Thymus (tissue), 11 donors: ENCODE results near the gene ALX3. TPM values are rescaled to one million over a fixed set of nuclear protein-coding genes. Genes with fewer than 3 reads are reported as not detected.
A peak's percentile ranks its signal among the peaks of the same experiment; 100 is the strongest.
"Not testable (repeated sequence)": the region's sequence is repeated elsewhere in the genome, so short reads cannot be mapped to it uniquely, and the experiment has no call there.

Experiments
- DNase-seq, 9 donors: peaks; one replicate each; pipeline ENCODE4 v3.0.0-alpha.2; 2013; ENCODE audit warnings: low spot score in 9 of 9, low read depth in 6 of 9, missing footprints in 1 of 9
- H3K27ac ChIP-seq, 2 donors: one replicate each; pipeline ENCODE4 v1.5.1; 2013; ENCODE audit warnings: control low read depth in 1 of 2, low read depth in 1 of 2, low read length in 1 of 2, mild to moderate bottlenecking in 1 of 2, moderate library complexity in 1 of 2
- H3K27me3 ChIP-seq, 2 donors: one replicate each; pipeline ENCODE4 v1.5.1; 2013; ENCODE audit warnings: low read length in 1 of 2; ENCODE audit not compliant: control insufficient read depth in 2 of 2, insufficient read depth in 1 of 2
- H3K36me3 ChIP-seq, 2 donors: one replicate each; pipeline ENCODE4 v1.5.1; 2013; ENCODE audit warnings: low read length in 1 of 2, mild to moderate bottlenecking in 1 of 2, moderate library complexity in 1 of 2; ENCODE audit not compliant: control insufficient read depth in 2 of 2, insufficient read depth in 2 of 2
- H3K4me1 ChIP-seq, 2 donors: one replicate each; pipeline ENCODE4 v1.5.1; 2013; ENCODE audit warnings: low read length in 2 of 2; ENCODE audit not compliant: control insufficient read depth in 2 of 2, insufficient read depth in 2 of 2
- H3K4me3 ChIP-seq, 2 donors: one replicate each; pipeline ENCODE4 v1.5.1; 2013; ENCODE audit warnings: low read length in 2 of 2, control low read depth in 1 of 2, mild to moderate bottlenecking in 1 of 2
- H3K9me3 ChIP-seq, 2 donors: one replicate each; pipeline ENCODE4 v1.5.1; 2013; ENCODE audit warnings: low read length in 1 of 2, mild to moderate bottlenecking in 1 of 2; ENCODE audit not compliant: control insufficient read depth in 2 of 2, insufficient read depth in 1 of 2
- WGBS: extraction: QIAGEN DNeasy Blood & Tissue Kit; methylation state at CpG from one replicate; pipeline ENCODE4 v1.1.7; 2013; 5-methylcytosine and 5-hydroxymethylcytosine counted together
- polyA plus RNA-seq: library from polyadenylated mRNA; stranded (reverse); fragments of 200-250 nt; gene quantifications from one replicate; pipeline ENCODE4 v1.2.3, GENCODE V29; 2013
- total RNA-seq: library from RNA; stranded (reverse); fragments of 120-200 nt; gene quantifications from one replicate; pipeline ENCODE4 v1.2.4, GENCODE V29; 2013
- donor health status: healthy.

Gene ALX3
- total and polyA plus RNA-seq, 2 donors, result 0.14 to 0.16 TPM

- H3K4me3 ChIP-seq, H3K36me3 ChIP-seq, H3K27ac ChIP-seq, DNase-seq, H3K27me3 ChIP-seq, H3K9me3 ChIP-seq: not testable (repeated sequence)
- 95% methylated on average over 4 of the region's 4 CpGs for WGBS
- peaks cover 7 to 16% of the 10 kb centered on the region in 2 donors for H3K4me1 ChIP-seq
These were observed 39.8 kb downstream of the ALX3 start for GRCh38 chr1:110030687-110031086.

- H3K36me3 ChIP-seq, result peaks cover 25 to 41% of the 10 kb centered on the region in 2 donors
- WGBS, result 98% methylated on average over 4 of the region's 4 CpGs
- no peaks in the 10 kb centered on the region for H3K9me3 ChIP-seq
- H3K4me3 ChIP-seq, result no peak overlapping the region
- no peak for DNase-seq
- H3K4me1 ChIP-seq, result no peaks in the 10 kb centered on the region
- H3K27ac ChIP-seq, result no peak overlapping the region
- no peaks in the 10 kb centered on the region for H3K27me3 ChIP-seq
These were observed 45.9 kb downstream of the ALX3 start for GRCh38 chr1:110024613-110025012.

- H3K27me3 ChIP-seq, result no peaks in the 10 kb centered on the region
- 99% methylated on average over 3 of the region's 3 CpGs for WGBS
- peaks cover 52 to 73% of the 10 kb centered on the region in 2 donors for H3K36me3 ChIP-seq
- H3K4me3 ChIP-seq, result no peak overlapping the region
- no peak overlapping the region for H3K27ac ChIP-seq
- no peaks in the 10 kb centered on the region for H3K9me3 ChIP-seq
- DNase-seq, result no peak
- H3K4me1 ChIP-seq, result no peaks in the 10 kb centered on the region
These were observed 49.2 kb downstream of the ALX3 start for GRCh38 chr1:110021285-110021684.

- H3K4me1 ChIP-seq, result no peaks in the 10 kb centered on the region
- H3K36me3 ChIP-seq, result peaks cover 61 to 87% of the 10 kb centered on the region in 2 donors
- no peaks in the 10 kb centered on the region for H3K9me3 ChIP-seq
- H3K4me3 ChIP-seq, result no peak overlapping the region
- no peak for DNase-seq
- no peaks in the 10 kb centered on the region for H3K27me3 ChIP-seq
- WGBS, result 97% methylated on average over 1 of the region's 1 CpG
- no peak overlapping the region for H3K27ac ChIP-seq
These were observed 50.7 kb downstream of the ALX3 start for GRCh38 chr1:110019770-110020169.

GRCh38 chr1:110018396-110018795 is 52.1 kb downstream of the ALX3 start:
- WGBS, result 98% methylated on average over 9 of the region's 9 CpGs
- Histone ChIP-seq H3K27ac (no peak overlapping the region), H3K4me3 (no peak overlapping the region), H3K9me3 (no peaks in the 10 kb centered on the region), H3K36me3 (peaks cover 64 to 88% of the 10 kb centered on the region in 2 donors), H3K4me1 (no peaks in the 10 kb centered on the region), H3K27me3 (no peaks in the 10 kb centered on the region)
- DNase-seq, result no peak

GRCh38 chr1:110017792-110018191 is 52.7 kb downstream of the ALX3 start:
- H3K4me3 ChIP-seq, result no peak overlapping the region
- DNase-seq, result no peak
- no peak overlapping the region for H3K27ac ChIP-seq
- peaks cover 60 to 88% of the 10 kb centered on the region in 2 donors for H3K36me3 ChIP-seq
- no peaks in the 10 kb centered on the region for H3K4me1 ChIP-seq
- H3K27me3 ChIP-seq, result no peaks in the 10 kb centered on the region
- 97% methylated on average over 3 of the region's 3 CpGs for WGBS
- no peaks in the 10 kb centered on the region for H3K9me3 ChIP-seq

GRCh38 chr1:110012100-110012780 is 58.2 kb downstream of the ALX3 start:
- H3K27ac ChIP-seq, result no peak overlapping the region
- no peaks in the 10 kb centered on the region for H3K4me1 ChIP-seq
- peaks cover 36 to 72% of the 10 kb centered on the region in 2 donors for H3K36me3 ChIP-seq
- 97% methylated on average over 6 of the region's 6 CpGs for WGBS
- no peak for DNase-seq
- H3K27me3 ChIP-seq, result no peaks in the 10 kb centered on the region
- no peak overlapping the region for H3K4me3 ChIP-seq
- H3K9me3 ChIP-seq, result no peaks in the 10 kb centered on the region

- H3K4me3 ChIP-seq, result no peak overlapping the region
- no peaks in the 10 kb centered on the region for H3K27me3 ChIP-seq
- peaks cover 35 to 67% of the 10 kb centered on the region in 2 donors for H3K36me3 ChIP-seq
- DNase-seq, result peak in 7 of 9 donors; percentile 6 to 66 (median 25)
- no peaks in the 10 kb centered on the region for H3K9me3 ChIP-seq
- H3K27ac ChIP-seq, result no peak overlapping the region
- WGBS, result 78% methylated on average over 2 of the region's 2 CpGs
- no peaks in the 10 kb centered on the region for H3K4me1 ChIP-seq
These were observed 58.9 kb downstream of the ALX3 start for GRCh38 chr1:110011527-110012041.
